ENCODE data around the gene KLK6. TPM values are rescaled to one million over a fixed set of nuclear protein-coding genes. Genes with fewer than 3 reads are reported as not detected.

KLK6 gene
- total RNA-seq, 4 donors from 2014 or later, result not detected

GRCh38 chr19:50967929-50968715 lies 1.3 kb downstream of the KLK6 start:
- Histone ChIP-seq H3K27ac (no peak overlapping the region), H3K4me1 (no peaks in the 10 kb centered on the region), H3K4me3 (replicated peaks in 1 of 3) (no peak overlapping the region), H3K9me3 (no peaks in the 10 kb centered on the region), H3K27me3 (no peaks in the 10 kb centered on the region), H3K36me3 (no peaks in the 10 kb centered on the region)
- no peak for DNase-seq
- intact Hi-C loops (cut with DNase I), result no loop called here
- TF ChIP-seq CTCF (IDR thresholded peaks at IDR 0.05), result no peak
- no peak for TF ChIP-seq POLR2A (IDR thresholded peaks at IDR 0.05)
- WGBS, 2 donors, result 34 to 37% methylated on average over 20 of the region's 20 CpGs

- 90 to 91% methylated on average over 3 of the region's 3 CpGs for WGBS, 2 donors
- no peaks in the 10 kb centered on the region for H3K9me3 ChIP-seq
- no peak overlapping the region for H3K4me3 ChIP-seq (replicated peaks in 1 of 3)
- H3K4me1 ChIP-seq, result no peaks in the 10 kb centered on the region
- intact Hi-C loops (cut with DNase I), result no loop called here
- no peak overlapping the region for H3K27ac ChIP-seq
- no peak for DNase-seq
- H3K36me3 ChIP-seq, result no peaks in the 10 kb centered on the region
- TF ChIP-seq POLR2A (IDR thresholded peaks at IDR 0.05) (no peak), CTCF (IDR thresholded peaks at IDR 0.05) (no peak)
- no peaks in the 10 kb centered on the region for H3K27me3 ChIP-seq
Observed at GRCh38 chr19:50964266-50964665, 5.1 kb downstream of the KLK6 start.

GRCh38 chr19:50963381-50963780 lies 6.0 kb downstream of the KLK6 start:
- TF ChIP-seq CTCF (IDR thresholded peaks at IDR 0.05) (no peak), POLR2A (IDR thresholded peaks at IDR 0.05) (no peak)
- intact Hi-C loops (cut with DNase I), result no loop called here
- H3K4me3 ChIP-seq (replicated peaks in 1 of 3), result no peak overlapping the region
- H3K9me3 ChIP-seq, result no peaks in the 10 kb centered on the region
- no peaks in the 10 kb centered on the region for H3K27me3 ChIP-seq
- no peaks in the 10 kb centered on the region for H3K36me3 ChIP-seq
- no peaks in the 10 kb centered on the region for H3K4me1 ChIP-seq
- 91 to 96% methylated on average over 5 to 6 of the region's 6 CpGs for WGBS, 2 donors
- H3K27ac ChIP-seq, result no peak overlapping the region
- DNase-seq, result no peak

- DNase-seq, result no peak
- no peak for TF ChIP-seq POLR2A (IDR thresholded peaks at IDR 0.05)
- no peak for TF ChIP-seq CTCF (IDR thresholded peaks at IDR 0.05)
- Histone ChIP-seq H3K27ac (no peak overlapping the region), H3K9me3 (no peaks in the 10 kb centered on the region), H3K4me3 (replicated peaks in 1 of 3) (no peak overlapping the region), H3K36me3 (no peaks in the 10 kb centered on the region), H3K4me1 (no peaks in the 10 kb centered on the region), H3K27me3 (no peaks in the 10 kb centered on the region)
- WGBS, 2 donors, result 94 to 95% methylated on average over 1 of the region's 1 CpG
- intact Hi-C loops (cut with DNase I), result no loop called here
Observed at GRCh38 chr19:50962245-50962644, 7.1 kb downstream of the KLK6 start.

- intact Hi-C loops (cut with DNase I), result no loop called here
- no peaks in the 10 kb centered on the region for H3K27me3 ChIP-seq
- no peak for DNase-seq
- no peaks in the 10 kb centered on the region for H3K36me3 ChIP-seq
- no peak overlapping the region for H3K27ac ChIP-seq
- H3K9me3 ChIP-seq, result no peaks in the 10 kb centered on the region
- TF ChIP-seq POLR2A (IDR thresholded peaks at IDR 0.05), result no peak
- no peak for TF ChIP-seq CTCF (IDR thresholded peaks at IDR 0.05)
- 55 to 57% methylated on average over 8 to 9 of the region's 9 CpGs for WGBS, 2 donors
- no peak overlapping the region for H3K4me3 ChIP-seq (replicated peaks in 1 of 3)
- H3K4me1 ChIP-seq, result no peaks in the 10 kb centered on the region
Observed at GRCh38 chr19:50959731-50960500, 9.5 kb downstream of the KLK6 start.

All from thyroid gland (tissue), 4 donors.